ENCODE data around the gene CAVIN1.

The CAVIN1 gene

DNA sequence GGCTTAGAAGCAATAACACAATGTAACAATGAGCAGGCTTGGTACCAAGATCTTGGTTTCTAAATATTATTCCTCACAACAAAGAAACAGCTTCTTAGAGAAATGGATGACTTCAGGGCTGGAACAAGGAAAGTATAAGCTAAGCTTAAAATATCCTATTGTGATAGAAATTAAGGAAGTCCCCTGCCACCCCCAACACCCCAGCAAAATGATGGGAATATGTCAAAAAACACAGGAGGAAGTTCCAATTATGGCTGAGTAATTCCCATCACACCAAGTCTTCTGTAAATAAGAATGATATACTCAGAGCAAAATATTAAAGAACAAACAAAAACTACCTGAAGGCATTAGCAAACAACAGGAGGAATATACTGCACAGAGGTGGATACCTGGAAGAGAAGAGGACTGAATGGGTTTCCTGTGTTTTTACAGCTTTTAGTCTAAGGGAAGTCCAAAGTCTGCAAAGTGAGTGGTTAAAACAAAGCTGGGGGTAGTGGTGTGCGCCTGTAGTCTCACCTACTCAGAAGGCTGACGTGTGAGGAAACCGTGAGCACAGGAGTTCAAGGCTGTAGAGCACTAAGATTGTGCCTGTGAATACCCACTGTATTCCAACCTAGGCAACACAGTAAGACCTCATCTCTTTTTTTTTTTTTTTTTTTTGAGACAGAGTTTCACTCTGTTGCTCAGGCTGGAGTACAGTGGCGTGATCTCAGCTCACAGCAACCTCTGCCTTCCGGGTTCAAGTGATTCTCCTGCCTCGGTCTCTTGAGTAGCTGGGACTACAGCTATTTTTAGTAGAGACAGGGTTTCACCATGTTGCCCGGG is 18.5 kb upstream of the CAVIN1 start:
- TF ChIP-seq, protein P1, sequence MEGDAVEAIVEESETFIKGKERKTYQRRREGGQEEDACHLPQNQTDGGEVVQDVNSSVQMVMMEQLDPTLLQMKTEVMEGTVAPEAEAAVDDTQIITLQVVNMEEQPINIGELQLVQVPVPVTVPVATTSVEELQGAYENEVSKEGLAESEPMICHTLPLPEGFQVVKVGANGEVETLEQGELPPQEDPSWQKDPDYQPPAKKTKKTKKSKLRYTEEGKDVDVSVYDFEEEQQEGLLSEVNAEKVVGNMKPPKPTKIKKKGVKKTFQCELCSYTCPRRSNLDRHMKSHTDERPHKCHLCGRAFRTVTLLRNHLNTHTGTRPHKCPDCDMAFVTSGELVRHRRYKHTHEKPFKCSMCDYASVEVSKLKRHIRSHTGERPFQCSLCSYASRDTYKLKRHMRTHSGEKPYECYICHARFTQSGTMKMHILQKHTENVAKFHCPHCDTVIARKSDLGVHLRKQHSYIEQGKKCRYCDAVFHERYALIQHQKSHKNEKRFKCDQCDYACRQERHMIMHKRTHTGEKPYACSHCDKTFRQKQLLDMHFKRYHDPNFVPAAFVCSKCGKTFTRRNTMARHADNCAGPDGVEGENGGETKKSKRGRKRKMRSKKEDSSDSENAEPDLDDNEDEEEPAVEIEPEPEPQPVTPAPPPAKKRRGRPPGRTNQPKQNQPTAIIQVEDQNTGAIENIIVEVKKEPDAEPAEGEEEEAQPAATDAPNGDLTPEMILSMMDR (conservative IDR thresholded peaks at IDR 0.05): no peak
- H3K27ac ChIP-seq: no peak overlapping the region

- TF ChIP-seq, protein P1 (conservative IDR thresholded peaks at IDR 0.05): peak; percentile 37; the same call in 1 of the 2 replicates
- no peak overlapping the region for H3K27ac ChIP-seq
Observed at GRCh38 chr17:42438600-42439567, 15.8 kb upstream of the CAVIN1 start.

DNA sequence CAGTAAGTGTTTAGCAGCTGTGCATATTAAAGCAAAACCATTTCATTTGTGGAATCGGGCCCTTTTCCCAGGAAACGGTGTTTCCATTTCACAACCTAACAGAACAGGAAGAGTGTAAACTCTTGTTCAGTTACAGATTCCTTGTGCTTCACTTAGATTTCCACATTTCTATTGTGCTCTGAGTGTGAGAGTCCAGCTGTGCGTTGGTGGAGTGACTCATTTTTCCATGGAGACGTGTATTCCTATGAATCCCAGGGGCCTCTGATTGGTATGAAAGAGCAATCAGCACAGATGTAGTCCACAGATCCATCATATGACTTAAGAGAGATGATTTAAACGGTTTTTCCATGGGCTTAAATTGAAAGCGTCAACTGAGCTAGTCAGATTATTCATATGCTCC is 13.3 kb upstream of the CAVIN1 start:
- TF ChIP-seq, protein P1 (conservative IDR thresholded peaks at IDR 0.05): no peak
- H3K27ac ChIP-seq: no peak overlapping the region

- TF ChIP-seq, protein P1 (conservative IDR thresholded peaks at IDR 0.05): no peak
- no peak overlapping the region for H3K27ac ChIP-seq
Observed at GRCh38 chr17:42431758-42432161, 8.7 kb upstream of the CAVIN1 start.

GRCh38 chr17:42429726-42430447 is 6.8 kb upstream of the CAVIN1 start:
- TF ChIP-seq, protein P1 (conservative IDR thresholded peaks at IDR 0.05): no peak
- no peak overlapping the region for H3K27ac ChIP-seq

DNA sequence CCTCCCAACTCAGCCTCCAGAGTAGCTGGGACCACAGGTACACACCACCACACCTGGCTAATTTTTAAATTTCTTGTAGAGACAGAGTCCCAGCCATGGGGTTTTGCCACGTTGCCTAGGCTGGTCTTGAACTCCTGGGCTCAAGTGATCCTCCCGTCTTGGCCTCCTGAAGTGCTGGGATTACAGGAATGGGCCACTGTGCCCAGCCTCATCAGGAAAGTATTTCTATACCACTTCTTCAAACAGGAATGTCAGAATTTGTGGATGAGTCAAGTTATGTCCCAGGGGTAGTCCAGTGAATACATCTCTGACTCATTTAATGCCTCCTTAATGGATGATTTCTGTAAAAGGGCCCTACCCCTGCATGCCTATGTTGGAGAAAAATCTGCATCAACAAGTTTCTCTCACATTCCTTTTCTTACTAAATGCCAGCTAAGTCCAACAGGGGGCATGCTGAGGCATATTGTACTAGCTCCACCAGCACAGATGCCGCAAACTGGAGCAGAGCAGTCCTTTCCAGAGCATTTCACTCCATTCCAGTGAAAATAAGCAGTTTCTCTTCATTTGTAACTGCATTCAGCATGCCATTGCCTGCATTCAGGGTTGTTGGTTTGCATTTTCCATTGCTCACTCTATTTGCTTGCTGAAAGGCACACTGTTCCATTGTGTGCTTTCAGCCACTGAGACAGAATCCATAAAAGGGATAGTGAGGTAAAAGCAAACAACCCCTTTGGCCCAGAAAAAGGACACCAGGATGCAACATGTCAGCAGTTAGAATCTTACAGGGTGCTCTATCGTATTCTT is 5.3 kb upstream of the CAVIN1 start:
- TF ChIP-seq, protein P1 (conservative IDR thresholded peaks at IDR 0.05): peak; percentile 67
- H3K27ac ChIP-seq: peak overlapping the region; percentile 34; the same call in 1 of the 2 replicates
